Osteoblast (primary cell): ENCODE results near the gene DYNC1H1. TPM values are rescaled to one million over a fixed set of nuclear protein-coding genes. Genes with fewer than 3 reads are reported as not detected.

Experiments used
- DNase-seq: peaks from one replicate; pipeline ENCODE4 v3.0.0; 2011; ENCODE audit warnings: low spot score, mixed read lengths; ENCODE audit not compliant: insufficient read length; ENCODE audit errors: missing footprints
- H2AFZ ChIP-seq: 2 replicates; pipeline ENCODE4 v1.6.0; 2011; ENCODE audit warnings: mild to moderate bottlenecking, low read length
- H3K27ac ChIP-seq: 2 replicates; pipeline ENCODE4 v1.5.1; 2011; ENCODE audit warnings: mild to moderate bottlenecking, low read depth, low read length, moderate library complexity
- H3K27me3 ChIP-seq: 2 replicates; pipeline ENCODE4 v1.6.0; 2012; ENCODE audit warnings: mild to moderate bottlenecking, control low read depth, inconsistent platforms, low read length, moderate library complexity; ENCODE audit not compliant: insufficient read depth
- H3K36me3 ChIP-seq: 2 replicates; pipeline ENCODE4 v1.5.1; 2011; ENCODE audit warnings: mild to moderate bottlenecking, low read length, control low read depth, moderate library complexity; ENCODE audit not compliant: insufficient read depth
- H3K4me1 ChIP-seq: 2 replicates; pipeline ENCODE4 v1.5.1; 2011; ENCODE audit warnings: mild to moderate bottlenecking, low read length, control low read depth, moderate library complexity; ENCODE audit not compliant: insufficient read depth
- H3K4me2 ChIP-seq: 2 replicates; pipeline ENCODE4 v1.6.0; 2011; ENCODE audit warnings: mild to moderate bottlenecking, low read length; ENCODE audit not compliant: insufficient read depth
- H3K4me3 ChIP-seq: fragments of 200-600 bp; sonication (generic); 3 replicates; pipeline ENCODE4 v1.5.1; 2012; ENCODE audit warnings: mild to moderate bottlenecking, low read length, inconsistent platforms; ENCODE audit not compliant: insufficient read depth
- H3K79me2 ChIP-seq: 2 replicates; pipeline ENCODE4 v1.6.0; 2012; ENCODE audit warnings: mild to moderate bottlenecking, low read length, control low read depth, inconsistent platforms; ENCODE audit not compliant: insufficient read depth
- H3K9me3 ChIP-seq: 2 replicates; pipeline ENCODE4 v1.5.1; 2011; ENCODE audit warnings: low read depth, low read length, control low read depth
- H4K20me1 ChIP-seq: 2 replicates; pipeline ENCODE4 v1.6.0; 2012; ENCODE audit warnings: mild to moderate bottlenecking, low read length, control low read depth; ENCODE audit not compliant: insufficient read depth
- total RNA-seq: library from RNA; depleted of rRNA; stranded (reverse); fragments of >200 nt; gene quantifications from 2 replicates; pipeline ENCODE4 v1.2.3, GENCODE V29; 2012
- TF ChIP-seq, protein P1 (sequence below): IDR thresholded peaks from 2 replicates; pipeline ENCODE4 v1.5.1; 2011; ENCODE audit warnings: mild to moderate bottlenecking, low read depth, low read length, moderate library complexity; ENCODE audit errors: extremely low read depth

Gene DYNC1H1
- total RNA-seq, 1 donor, result 340 TPM

- Histone ChIP-seq H3K4me3 (peak overlapping the region; percentile 83), H3K4me1 (peaks cover 11% of the 10 kb centered on the region), H2AFZ (peak overlapping the region; percentile 97), H3K9me3 (no peaks in the 10 kb centered on the region), H3K36me3 (no peaks in the 10 kb centered on the region), H3K4me2 (peak overlapping the region; percentile 86), H3K79me2 (peaks cover 18% of the 10 kb centered on the region), H3K27ac (peak overlapping the region; percentile 100), H4K20me1 (no peaks in the 10 kb centered on the region), H3K27me3 (no peaks in the 10 kb centered on the region)
- TF ChIP-seq, protein P1, sequence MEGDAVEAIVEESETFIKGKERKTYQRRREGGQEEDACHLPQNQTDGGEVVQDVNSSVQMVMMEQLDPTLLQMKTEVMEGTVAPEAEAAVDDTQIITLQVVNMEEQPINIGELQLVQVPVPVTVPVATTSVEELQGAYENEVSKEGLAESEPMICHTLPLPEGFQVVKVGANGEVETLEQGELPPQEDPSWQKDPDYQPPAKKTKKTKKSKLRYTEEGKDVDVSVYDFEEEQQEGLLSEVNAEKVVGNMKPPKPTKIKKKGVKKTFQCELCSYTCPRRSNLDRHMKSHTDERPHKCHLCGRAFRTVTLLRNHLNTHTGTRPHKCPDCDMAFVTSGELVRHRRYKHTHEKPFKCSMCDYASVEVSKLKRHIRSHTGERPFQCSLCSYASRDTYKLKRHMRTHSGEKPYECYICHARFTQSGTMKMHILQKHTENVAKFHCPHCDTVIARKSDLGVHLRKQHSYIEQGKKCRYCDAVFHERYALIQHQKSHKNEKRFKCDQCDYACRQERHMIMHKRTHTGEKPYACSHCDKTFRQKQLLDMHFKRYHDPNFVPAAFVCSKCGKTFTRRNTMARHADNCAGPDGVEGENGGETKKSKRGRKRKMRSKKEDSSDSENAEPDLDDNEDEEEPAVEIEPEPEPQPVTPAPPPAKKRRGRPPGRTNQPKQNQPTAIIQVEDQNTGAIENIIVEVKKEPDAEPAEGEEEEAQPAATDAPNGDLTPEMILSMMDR, result no peak
- DNase-seq, result no peak
Observed at GRCh38 chr14:101948666-101949216, 15.6 kb upstream of the DYNC1H1 start.

- Histone ChIP-seq H3K4me2 (no peak overlapping the region), H4K20me1 (no peaks in the 10 kb centered on the region), H3K79me2 (peaks cover 18% of the 10 kb centered on the region), H3K9me3 (no peaks in the 10 kb centered on the region), H3K27ac (no peak overlapping the region), H3K4me3 (no peak overlapping the region), H3K36me3 (no peaks in the 10 kb centered on the region), H3K4me1 (peaks cover 11% of the 10 kb centered on the region), H2AFZ (no peak overlapping the region), H3K27me3 (no peaks in the 10 kb centered on the region)
- TF ChIP-seq, protein P1, result no peak
- DNase-seq, result no peak
Observed at GRCh38 chr14:101950100-101950499, 14.3 kb upstream of the DYNC1H1 start.

GRCh38 chr14:101950516-101951215 is 13.7 kb upstream of the DYNC1H1 start:
- Histone ChIP-seq H4K20me1 (no peaks in the 10 kb centered on the region), H3K4me3 (no peak overlapping the region), H3K9me3 (no peaks in the 10 kb centered on the region), H3K4me1 (peaks cover 11% of the 10 kb centered on the region), H3K36me3 (no peaks in the 10 kb centered on the region), H3K79me2 (peaks cover 18% of the 10 kb centered on the region), H3K27ac (no peak overlapping the region), H3K4me2 (no peak overlapping the region), H3K27me3 (no peaks in the 10 kb centered on the region), H2AFZ (no peak overlapping the region)
- no peak for DNase-seq
- TF ChIP-seq, protein P1, result no peak

DNA sequence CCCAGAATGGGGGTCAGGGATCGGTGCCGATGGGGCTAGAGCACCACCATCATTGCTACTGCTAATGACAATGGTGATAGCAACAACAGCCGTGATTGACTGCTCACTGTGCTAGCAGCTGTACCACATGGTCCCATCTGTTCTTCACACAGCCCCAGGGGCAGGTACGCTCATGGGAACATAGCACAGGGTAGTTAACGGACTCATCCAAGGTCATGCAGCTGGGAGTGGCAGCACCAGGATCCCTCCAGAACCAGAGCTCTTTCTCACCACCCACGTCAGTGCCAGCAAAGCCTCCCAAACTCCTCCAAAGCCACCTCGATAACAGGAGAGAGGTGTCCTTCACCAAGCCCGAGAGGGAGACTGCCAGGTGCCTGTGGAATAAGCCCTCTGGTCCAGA is 11.2 kb upstream of the DYNC1H1 start:
- no peak overlapping the region for H3K27ac ChIP-seq

More for the DNA sequence above, 11.2 kb upstream of the DYNC1H1 start:
- Histone ChIP-seq H3K27me3 (no peaks in the 10 kb centered on the region), H3K4me1 (peaks cover 8% of the 10 kb centered on the region), H3K79me2 (peaks cover 16% of the 10 kb centered on the region), H4K20me1 (no peaks in the 10 kb centered on the region), H3K4me2 (no peak overlapping the region), H3K9me3 (no peaks in the 10 kb centered on the region), H3K4me3 (no peak overlapping the region), H3K36me3 (no peaks in the 10 kb centered on the region), H2AFZ (no peak overlapping the region)
- TF ChIP-seq, protein P1, result no peak
- no peak for DNase-seq
